Adrenal gland (tissue), 12 donors: ENCODE results near the gene ESYT2. TPM values are rescaled to one million over a fixed set of nuclear protein-coding genes. Genes with fewer than 3 reads are reported as not detected.
A peak's percentile ranks its signal among the peaks of the same experiment; 100 is the strongest.

ENCODE experiments used
- DNase-seq, 7 donors: peaks; one replicate each; pipeline ENCODE4 v3.0.0-alpha.2; 2019 to 2020
- H3K27ac ChIP-seq, 5 donors: fragments of 200-600 bp; sonication (generic) in 4 of 5; 1 replicate in 3 of 5; 2 replicates in 2 of 5; pipeline versions ENCODE4 v1.5.1 to v1.8.0; 2016 to 2020; ENCODE audit warnings: mild to moderate bottlenecking in 1 of 5
- H3K27me3 ChIP-seq: fragments of 200-600 bp; 2 replicates; pipeline ENCODE4 v1.8.0; 2021
- H3K36me3 ChIP-seq, 2 donors: fragments of 200-600 bp; replicated peaks in 1 of 2; 1 replicate in 1 of 2; 2 replicates in 1 of 2; pipeline versions ENCODE4 v1.5.1 to v1.8.0; 2018 to 2022
- H3K4me1 ChIP-seq, 2 donors: fragments of 200-600 bp; replicated peaks in 1 of 2; 1 replicate in 1 of 2; 2 replicates in 1 of 2; pipeline versions ENCODE4 v1.5.1 to v1.8.0; 2018 to 2021
- H3K4me3 ChIP-seq, 4 donors: fragments of 200-600 bp; sonication (generic) in 3 of 4; one replicate each; pipeline ENCODE4 v1.5.1; 2016 to 2018
- H3K9me3 ChIP-seq, 3 donors: fragments of 200-600 bp; sonication (generic) in 1 of 3; replicated peaks in 1 of 3; 1 replicate in 2 of 3; 2 replicates in 1 of 3; pipeline versions ENCODE4 v1.5.1 to v1.8.0; 2016 to 2021
- CTCF ChIP-seq, 6 experiments: fragments of 450-650 bp in 4 of 6; fragments of 200-600 bp in 2 of 6; sonication (generic) in 1 of 6; IDR thresholded peaks; 1 replicate in 5 of 6; 2 replicates in 1 of 6; pipeline versions ENCODE4 v1.5.1 to v1.8.0; 2016 to 2021; ENCODE audit warnings: antibody characterized with exemption in 6 of 6, mild to moderate bottlenecking in 2 of 6, moderate library complexity in 1 of 6
- POLR2A ChIP-seq, 2 donors: fragments of 450-650 bp; IDR thresholded peaks; one replicate each; pipeline ENCODE4 v1.6.1; 2017; ENCODE audit warnings: antibody characterized with exemption in 2 of 2, mild to moderate bottlenecking in 2 of 2, moderate library complexity in 1 of 2
- WGBS, 4 donors: extraction: QIAGEN DNeasy Blood & Tissue Kit in 2 of 4; methylation state at CpG; one replicate each; pipeline versions ENCODE4 v1.1.5 to v1.1.7; 2013 to 2017; 5-methylcytosine and 5-hydroxymethylcytosine counted together
- intact Hi-C, 2 donors: fragments of 100-400 bp; cut with DNase I; formaldehyde crosslinking; loops; one replicate each; pipeline versions ENCODE4 v1.14.1 to v1.15.0; 2022 to 2023
- polyA plus RNA-seq, 3 donors: library from polyadenylated mRNA; stranded (reverse); fragments of 200-250 nt in 2 of 3; fragments of 350-450 nt in 1 of 3; fragmentation: Illumina TruSeq in 1 of 3; extraction: RNeasy Lipid Tissue Mini Kit (QIAGEN cat#74804) in 1 of 3; gene quantifications; one replicate each; pipeline ENCODE4 v1.2.3, GENCODE V29; 2013 to 2014
- total RNA-seq, 9 donors: library from RNA; depleted of rRNA in 4 of 9; stranded (reverse); fragments of >200 nt in 4 of 9; fragments of 120-200 nt in 1 of 9; fragmentation: NEBNext Ultra II Directional in 1 of 9; extraction: Animal tissue kit (Norgen Biotek cat#: 25700) in 1 of 9; gene quantifications; one replicate each; pipeline versions ENCODE4 v1.1.0 to v1.2.4, GENCODE V29; 2013 to 2023
- donor health status: healthy with polysubstance abuse.
- donor health status: Bipolar disorder and iron deficiency.
- donor health status: DM: yes; HTN: yes; CAD: no.
- donor health status: DM: no; HTN: no; CAD: no.
- donor health status: DM: no; HTN: no; CAD: no.
- donor health status: DM: yes; HTN: yes; CAD: no.

Gene ESYT2
- total and polyA plus RNA-seq, 12 donors = 16.8 to 104 (median 77.5) TPM

- Histone ChIP-seq H3K27me3 (no peaks in the 10 kb centered on the region), H3K36me3 (no peaks in the 10 kb centered on the region), H3K9me3 (no peaks in the 10 kb centered on the region), H3K27ac (no peak overlapping the region), H3K4me1 (no peaks in the 10 kb centered on the region), H3K4me3 (no peak overlapping the region)
- WGBS, 4 donors = 78 to 95% (median 91%) methylated on average over 12 of the region's 12 CpGs
- DNase-seq = peak in 1 of 7 donors; percentile 29
- intact Hi-C loops = no loop called here
- no peak for TF ChIP-seq POLR2A (IDR thresholded peaks at IDR 0.05)
- TF ChIP-seq CTCF (IDR thresholded peaks at IDR 0.05) = no peak
These were observed 105.5 kb downstream of the ESYT2 start for GRCh38 chr7:158723714-158724385.

GRCh38 chr7:158723266-158723665 lies 106.0 kb downstream of the ESYT2 start:
- H3K4me3 ChIP-seq = no peak overlapping the region
- intact Hi-C loops = no loop called here
- no peaks in the 10 kb centered on the region for H3K4me1 ChIP-seq
- no peak for TF ChIP-seq CTCF (IDR thresholded peaks at IDR 0.05)
- 87 to 93% (median 91%) methylated on average over 11 to 13 of the region's 13 CpGs for WGBS, 4 donors
- H3K36me3 ChIP-seq = no peaks in the 10 kb centered on the region
- DNase-seq = peak in 1 of 7 donors; percentile 34
- H3K27ac ChIP-seq = no peak overlapping the region
- H3K9me3 ChIP-seq = no peaks in the 10 kb centered on the region
- no peaks in the 10 kb centered on the region for H3K27me3 ChIP-seq

GRCh38 chr7:158722574-158723237 lies 106.6 kb downstream of the ESYT2 start:
- Histone ChIP-seq H3K36me3 (no peaks in the 10 kb centered on the region), H3K4me1 (no peaks in the 10 kb centered on the region), H3K4me3 (no peak overlapping the region), H3K27ac (no peak overlapping the region), H3K9me3 (no peaks in the 10 kb centered on the region), H3K27me3 (no peaks in the 10 kb centered on the region)
- WGBS, 4 donors = 88 to 98% (median 93%) methylated on average over 5 to 6 of the region's 6 CpGs
- TF ChIP-seq POLR2A (IDR thresholded peaks at IDR 0.05) = no peak
- TF ChIP-seq CTCF (IDR thresholded peaks at IDR 0.05) = no peak
- DNase-seq = peak in 1 of 7 donors; percentile 28
- intact Hi-C loops = no loop called here

GRCh38 chr7:158720112-158720511 lies 109.2 kb downstream of the ESYT2 start:
- Histone ChIP-seq H3K36me3 (no peaks in the 10 kb centered on the region), H3K27ac (no peak overlapping the region), H3K9me3 (no peaks in the 10 kb centered on the region), H3K4me3 (no peak overlapping the region), H3K4me1 (no peaks in the 10 kb centered on the region), H3K27me3 (no peaks in the 10 kb centered on the region)
- DNase-seq = no peak
- no peak for TF ChIP-seq CTCF (IDR thresholded peaks at IDR 0.05)
- intact Hi-C loops = no loop called here
- WGBS, 4 donors = 81 to 83% (median 81%) methylated on average over 9 of the region's 9 CpGs
